NCI-H774 (cell line): ENCODE measurements around the gene IGSF23.
A peak's percentile ranks its signal among the peaks of the same experiment; 100 is the strongest.

Source experiments
- DNase-seq: peaks from one replicate; lab custom pipeline; 2025; lab: John Stamatoyannopoulos, UW

IGSF23 gene

DNA sequence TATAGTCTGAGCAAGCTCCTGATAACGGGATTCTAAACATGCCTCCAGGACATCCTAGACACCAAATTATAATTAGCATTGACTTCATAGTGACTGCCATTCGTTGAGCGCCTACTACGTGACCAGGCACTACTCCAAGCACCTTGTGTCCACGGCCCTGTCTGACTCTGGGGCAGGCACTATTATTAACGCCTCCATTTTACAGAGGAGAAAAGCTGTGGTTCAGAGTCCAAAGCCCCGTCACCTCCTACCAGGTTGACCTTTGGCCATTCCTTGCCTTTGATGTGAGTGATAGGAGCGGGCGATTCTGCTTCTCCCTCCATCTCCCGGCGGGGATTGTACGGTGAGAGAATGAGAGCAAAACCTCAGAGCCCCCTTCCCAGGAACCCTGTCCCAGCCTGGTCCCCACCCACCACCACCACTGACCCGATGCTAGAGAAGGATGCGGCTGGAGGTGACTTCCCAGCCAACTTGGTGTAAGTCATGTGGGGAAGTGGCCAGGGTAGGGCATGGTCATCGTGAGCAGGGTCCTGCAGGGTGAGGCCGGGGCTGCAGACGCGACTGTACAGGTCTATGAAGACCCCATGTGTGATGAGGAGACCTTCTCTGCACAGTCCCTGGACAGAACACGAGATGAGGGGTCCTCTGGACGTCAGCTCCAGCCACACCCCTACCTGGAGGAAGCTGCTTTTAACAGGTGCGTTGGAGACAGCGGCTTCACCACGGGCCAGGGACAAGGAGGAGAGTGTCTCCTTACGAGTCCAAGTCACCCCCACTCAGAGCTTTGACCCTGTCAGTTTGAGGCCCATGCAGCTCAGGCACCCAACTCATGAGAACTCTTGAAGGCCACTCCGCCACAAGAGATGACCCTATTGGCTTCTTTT, at the start of gene IGSF23:
IGSF23 (plus strand) TSS at position 269 of the 884 bp plus-strand sequence; CDS start at position 352, 83 bp downstream.
- no peak for DNase-seq

- no peak for DNase-seq
Observed at GRCh38 chr19:44566984-44567383, 46.4 kb upstream of the IGSF23 start.

- no peak for DNase-seq
Observed at GRCh38 chr19:44567745-44568144, 45.6 kb upstream of the IGSF23 start.

DNA sequence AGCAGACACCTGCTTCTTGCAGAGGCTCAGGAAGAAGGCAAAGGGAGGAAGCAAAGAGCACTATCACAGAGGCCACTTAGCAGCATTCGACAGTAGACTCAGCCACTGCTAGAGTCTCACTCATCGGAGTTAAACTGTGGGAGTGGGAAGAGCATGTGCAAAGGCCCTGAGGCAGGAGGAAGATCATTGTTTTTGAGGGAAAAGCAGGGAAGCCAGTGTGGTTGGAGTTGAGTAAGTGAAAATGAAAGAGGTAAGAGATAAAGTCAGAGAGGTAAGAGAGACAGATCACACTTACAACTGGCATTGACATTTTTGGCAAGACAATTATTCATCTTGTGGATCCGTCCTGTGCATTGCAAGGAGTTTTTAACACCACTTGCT, 42.8 kb upstream of the IGSF23 start:
- DNase-seq = no peak

DNA sequence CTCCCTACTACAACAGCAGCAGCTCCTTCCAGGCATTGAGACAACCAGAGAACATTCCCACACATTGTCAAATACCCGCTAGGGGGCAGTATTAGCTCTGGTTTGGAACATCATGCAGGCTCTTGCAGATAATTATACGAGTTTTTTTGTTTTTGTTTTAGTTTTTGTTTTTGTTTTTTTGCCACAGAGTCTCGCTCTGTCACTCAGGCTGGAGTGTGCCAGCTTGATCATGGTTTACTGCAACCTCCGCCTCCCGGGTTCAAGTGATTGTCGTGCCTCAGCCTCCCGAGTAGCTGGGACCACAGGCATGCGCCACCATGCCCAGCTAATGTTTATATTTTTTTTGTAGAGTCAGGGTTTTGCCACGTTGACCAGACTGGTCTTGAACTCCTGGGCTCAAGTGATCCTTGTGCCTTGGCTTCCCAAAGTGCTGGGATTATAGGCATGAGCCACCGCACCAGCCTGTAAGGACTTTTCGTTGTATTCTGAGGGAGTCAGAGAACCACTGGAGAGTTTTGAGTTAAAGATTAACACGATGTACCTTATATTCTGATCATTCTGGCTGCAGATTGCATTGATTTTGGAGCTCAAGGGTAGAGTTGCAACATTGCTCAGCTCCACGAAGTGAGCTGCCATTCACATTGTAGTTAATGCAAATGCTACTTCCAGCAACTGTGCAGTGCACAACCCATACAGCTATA, 42.2 kb upstream of the IGSF23 start:
- DNase-seq = peak; percentile 58

GRCh38 chr19:44571830-44572580, 41.4 kb upstream of the IGSF23 start:
- DNase-seq = no peak

- no peak for DNase-seq
Observed at GRCh38 chr19:44572581-44572900, 40.8 kb upstream of the IGSF23 start.

GRCh38 chr19:44573183-44573582, 40.2 kb upstream of the IGSF23 start:
- DNase-seq = no peak

GRCh38 chr19:44573627-44574026, 39.7 kb upstream of the IGSF23 start:
- no peak for DNase-seq

DNA sequence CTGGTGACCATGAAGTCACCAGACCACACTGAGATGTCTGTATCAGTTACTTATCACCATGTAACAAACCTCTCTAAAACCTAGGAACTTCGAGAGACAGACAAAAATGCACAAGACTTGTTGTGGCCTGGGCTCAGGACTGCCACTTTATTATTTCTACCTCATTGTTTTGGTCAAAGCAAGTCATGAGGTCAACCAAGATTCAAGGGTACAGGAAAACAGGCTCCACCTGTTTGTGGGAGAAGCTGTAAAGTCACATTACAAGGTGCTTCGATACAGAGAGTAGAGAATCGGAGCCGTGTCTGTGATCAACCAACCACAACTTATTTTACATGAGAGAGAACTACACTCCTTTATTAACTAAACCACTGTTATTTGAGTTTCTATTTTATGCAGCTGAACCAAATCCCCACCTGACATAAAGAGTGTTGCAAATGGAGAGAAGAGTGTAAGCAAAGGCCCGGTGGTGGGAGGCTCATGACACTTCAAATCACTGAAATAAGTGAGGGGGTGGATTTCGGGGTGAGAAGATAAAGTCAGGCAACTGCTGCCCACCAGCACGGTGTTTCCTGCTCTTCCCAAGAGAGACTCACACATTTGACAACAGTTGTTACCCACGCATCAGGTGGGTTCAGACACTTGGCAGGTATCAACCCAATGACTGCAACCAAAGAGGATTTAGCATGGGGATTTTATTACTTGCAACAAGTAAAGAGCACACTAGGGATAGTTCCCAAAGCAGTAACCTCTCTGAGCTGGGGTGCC, 39.0 kb upstream of the IGSF23 start:
- DNase-seq = no peak

DNA sequence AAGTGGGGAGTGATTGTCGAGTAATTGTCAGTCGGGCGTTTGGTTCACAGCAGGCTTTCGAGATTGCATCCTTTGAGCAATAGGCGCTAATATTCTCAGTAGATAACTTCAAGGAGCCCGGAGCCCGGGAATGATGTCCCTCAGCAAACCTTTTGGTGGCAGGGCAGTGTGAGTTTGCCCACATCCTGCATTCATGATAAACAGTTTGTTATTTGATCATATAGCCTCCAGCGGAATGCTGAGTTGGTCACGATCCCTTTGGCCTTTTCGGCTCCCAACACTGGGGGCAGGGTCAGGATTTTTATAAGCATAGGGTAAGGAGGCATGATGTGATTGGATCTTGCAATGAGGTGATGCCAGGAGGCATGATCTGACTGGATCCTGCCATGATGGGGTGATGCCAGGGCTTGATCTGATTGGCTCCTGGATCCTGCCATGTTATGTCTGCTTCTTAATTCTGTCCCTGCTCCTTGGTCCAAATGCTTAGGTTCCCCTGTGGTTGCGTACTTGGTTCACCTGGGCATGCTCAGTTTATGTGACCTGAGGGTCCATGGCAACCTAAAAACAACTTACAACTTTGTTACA, 38.2 kb upstream of the IGSF23 start:
- no peak for DNase-seq

- DNase-seq = peak; percentile 33
Observed at GRCh38 chr19:44576843-44577565, 36.4 kb upstream of the IGSF23 start.

DNA sequence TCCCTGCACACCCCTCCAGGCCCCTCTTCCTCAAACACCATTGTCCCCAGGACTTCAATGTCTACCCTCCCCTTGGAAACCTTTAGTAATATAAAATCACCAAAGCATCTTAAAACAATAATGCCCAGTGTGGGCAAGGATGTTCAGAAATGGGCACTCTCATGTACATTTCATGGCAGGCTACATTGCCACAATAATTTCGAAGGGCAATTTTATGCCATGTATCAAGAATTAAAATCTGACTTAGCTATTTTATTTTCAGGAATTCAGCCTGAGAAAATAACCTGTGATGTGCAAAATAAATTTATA, 35.8 kb upstream of the IGSF23 start:
- no peak for DNase-seq

GRCh38 chr19:44579663-44580365, 33.5 kb upstream of the IGSF23 start:
- no peak for DNase-seq

DNA sequence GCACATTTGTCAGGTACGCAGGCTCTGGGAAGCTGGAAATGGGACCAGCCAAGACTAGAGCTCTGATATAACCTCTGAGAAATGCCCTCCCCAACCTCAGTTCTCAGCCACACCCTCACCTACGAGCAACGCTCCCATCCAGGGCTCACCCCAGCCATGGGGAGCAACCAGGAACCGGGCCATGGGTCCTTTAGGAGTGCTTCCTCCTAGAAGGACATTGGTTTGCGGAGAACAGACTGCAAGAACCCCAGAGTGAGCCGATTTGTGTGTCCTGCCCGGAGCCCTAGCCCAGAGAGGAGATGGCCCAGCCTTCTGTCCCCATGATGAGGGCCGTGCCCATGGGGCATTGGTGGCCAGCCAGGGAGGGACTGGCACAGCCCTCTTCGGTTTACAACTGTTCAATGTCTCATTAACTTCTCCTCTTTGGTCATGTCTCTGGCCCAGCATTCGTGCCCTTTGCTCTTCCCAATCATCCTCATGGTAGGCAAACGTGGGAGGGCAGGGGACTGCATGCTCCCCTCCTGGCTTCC, 32.9 kb upstream of the IGSF23 start:
- DNase-seq = no peak

DNA sequence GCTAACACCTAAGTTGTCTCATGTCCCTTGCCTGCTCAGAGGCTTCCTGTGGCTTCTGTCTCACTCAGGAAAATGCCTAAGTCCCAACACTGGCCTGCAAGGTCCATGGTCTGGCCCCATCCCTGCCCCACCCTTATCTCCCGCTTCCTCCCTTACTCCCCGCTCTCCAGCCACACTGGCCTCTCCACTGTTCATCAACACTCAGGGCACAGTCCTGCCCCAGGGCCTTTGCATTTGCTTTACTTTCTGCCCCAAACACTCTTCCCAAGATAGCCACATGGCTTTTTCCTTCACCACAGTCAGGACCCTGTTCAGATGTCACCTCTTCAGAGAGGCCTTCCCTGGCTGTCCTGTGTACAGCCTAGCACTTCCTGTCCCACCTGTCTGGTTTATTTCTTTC, 32.1 kb upstream of the IGSF23 start:
- DNase-seq = no peak

GRCh38 chr19:44582581-44583265, 30.6 kb upstream of the IGSF23 start:
- no peak for DNase-seq

DNA sequence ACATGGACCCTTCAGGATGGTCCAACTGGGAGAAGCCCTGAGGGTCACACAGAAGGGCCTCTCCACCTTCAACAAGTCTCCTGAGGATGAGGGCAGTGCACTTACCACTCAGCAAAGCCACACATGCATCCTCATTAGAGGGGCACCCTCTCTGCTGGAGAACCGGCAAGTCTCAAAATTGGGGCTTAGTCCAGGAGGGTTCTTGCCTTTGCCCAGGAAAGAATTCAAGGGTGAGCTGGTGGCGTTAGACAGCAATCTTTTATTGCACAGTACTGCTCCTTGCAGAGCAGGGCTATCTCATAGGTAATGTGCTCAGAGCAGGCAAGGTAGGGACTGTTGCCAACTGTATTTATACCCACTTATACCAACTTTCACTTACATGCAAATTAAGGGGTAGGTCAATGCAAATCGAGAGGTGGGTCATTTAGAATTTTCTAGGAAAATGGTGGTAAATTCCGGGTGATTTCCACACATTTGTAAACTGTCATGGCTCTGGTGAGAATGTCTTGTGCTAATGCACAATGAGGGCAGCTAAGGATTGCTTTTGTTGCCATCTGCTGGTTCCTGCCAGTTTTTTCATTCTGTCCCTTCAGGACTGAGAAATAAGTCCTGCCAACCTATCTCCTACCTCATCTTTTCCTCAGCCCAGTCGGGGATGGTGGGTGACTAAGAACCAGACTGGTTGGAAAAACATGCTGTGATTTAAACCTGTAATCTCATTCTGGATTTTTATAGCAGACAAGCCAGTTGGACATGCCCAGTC, 27.8 kb upstream of the IGSF23 start:
- no peak for DNase-seq
